HG02571 (cell line): ENCODE data around the gene RPS15A.
"Not testable (repeated sequence)": the region's sequence is repeated elsewhere in the genome, so short reads cannot be mapped to it uniquely, and the experiment has no call there.

Experiments used
- ATAC-seq: cut with Tn5 transposase; IDR thresholded peaks from one replicate; pipeline ENCODE4 v1.9.1; 2021; ENCODE audit warnings: mild to moderate bottlenecking, moderate library complexity; ENCODE audit not compliant: unreplicated experiment

RPS15A gene

DNA sequence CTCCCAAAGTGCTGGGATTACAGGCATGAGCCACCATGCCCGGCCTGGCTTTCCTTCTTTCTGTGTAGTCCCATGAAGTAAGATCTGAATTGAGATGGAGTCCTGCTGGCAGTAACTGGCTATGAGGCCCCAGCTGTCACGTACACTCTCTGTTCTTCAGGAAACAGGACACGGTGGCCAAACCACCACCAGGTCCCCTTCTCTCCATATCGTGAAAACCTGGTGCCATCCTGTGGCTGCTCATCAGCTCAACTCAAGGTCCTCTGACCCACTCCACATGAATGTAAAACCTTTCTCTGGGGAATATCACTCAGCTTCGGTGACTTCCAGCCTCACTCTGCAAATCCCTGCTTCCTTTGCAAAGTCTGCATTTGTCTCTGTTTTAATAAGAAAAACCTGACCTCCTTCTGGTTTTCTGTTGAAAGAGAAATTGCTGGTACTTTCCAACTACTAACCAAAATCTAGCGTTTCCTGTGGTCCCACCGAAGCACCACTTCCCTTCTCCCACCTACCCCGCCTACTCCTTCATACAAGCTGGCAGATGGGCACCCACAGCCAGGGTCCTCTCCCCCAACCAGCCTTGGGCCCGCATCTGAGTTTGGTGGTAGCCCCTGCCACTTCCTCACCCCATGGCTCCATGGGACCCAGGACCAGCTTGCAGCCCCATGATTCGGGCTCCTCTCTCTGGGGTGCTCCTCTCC lies 32.0 kb downstream of the RPS15A start:
- ATAC-seq: not testable (repeated sequence)

DNA sequence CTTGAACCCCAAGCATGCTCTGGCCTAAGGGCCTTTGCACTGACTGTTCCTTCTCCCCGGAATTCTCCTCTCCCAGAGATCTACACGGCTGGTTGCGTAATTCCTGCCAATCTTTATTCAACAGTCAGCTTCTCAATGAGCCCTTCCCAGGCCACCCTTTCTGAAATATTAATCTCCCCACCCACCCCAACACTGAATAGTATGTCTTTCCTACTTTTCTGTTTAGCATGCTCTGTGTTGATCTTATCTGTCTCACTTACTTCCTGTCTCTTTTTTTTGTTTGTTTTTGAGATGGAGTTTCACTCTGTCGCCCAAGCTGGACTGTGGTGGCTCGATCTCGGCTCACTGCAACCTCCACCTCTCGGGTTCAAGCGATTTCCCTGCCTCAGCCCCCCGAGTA lies 33.5 kb downstream of the RPS15A start:
- ATAC-seq: not testable (repeated sequence)

DNA sequence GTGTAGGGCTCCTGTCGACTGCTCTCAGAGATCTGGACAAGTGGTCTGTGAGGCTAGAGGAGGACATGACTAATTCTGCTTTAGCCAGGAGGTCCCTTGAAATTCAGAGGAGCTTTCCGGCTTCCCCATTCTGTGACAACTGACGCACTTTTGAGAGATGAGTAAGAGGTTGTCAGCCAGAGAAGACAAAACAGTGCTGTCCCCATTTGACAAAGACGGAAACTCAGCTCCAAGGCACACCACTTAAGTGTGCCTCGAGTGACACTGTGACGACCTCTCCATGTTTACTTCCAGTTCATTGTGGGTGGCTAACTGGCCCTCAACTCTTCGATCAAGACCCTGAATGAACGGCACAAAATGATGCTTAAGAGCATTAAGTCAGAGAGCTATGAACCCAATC lies 47.3 kb downstream of the RPS15A start:
- not testable (repeated sequence) for ATAC-seq

DNA sequence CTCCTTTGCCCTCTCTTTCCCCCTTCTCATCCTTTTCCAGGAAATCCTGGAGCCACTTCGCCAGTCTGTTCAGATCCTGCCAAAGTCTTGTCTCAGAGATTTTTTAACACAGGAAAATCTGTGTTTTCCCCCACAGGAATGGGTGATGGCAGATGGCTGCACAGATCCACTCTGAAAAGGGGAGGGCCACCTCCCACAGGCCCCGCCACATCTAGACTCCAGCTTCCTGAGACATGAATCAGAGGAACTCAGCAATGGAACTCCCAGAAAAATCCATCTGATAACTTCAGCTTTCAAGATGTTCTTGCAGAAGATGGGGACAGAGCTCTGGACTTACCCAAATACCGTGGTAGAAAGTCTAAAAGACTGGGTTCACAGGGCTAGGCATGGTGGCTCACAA lies 50.1 kb downstream of the RPS15A start:
- not testable (repeated sequence) for ATAC-seq

DNA sequence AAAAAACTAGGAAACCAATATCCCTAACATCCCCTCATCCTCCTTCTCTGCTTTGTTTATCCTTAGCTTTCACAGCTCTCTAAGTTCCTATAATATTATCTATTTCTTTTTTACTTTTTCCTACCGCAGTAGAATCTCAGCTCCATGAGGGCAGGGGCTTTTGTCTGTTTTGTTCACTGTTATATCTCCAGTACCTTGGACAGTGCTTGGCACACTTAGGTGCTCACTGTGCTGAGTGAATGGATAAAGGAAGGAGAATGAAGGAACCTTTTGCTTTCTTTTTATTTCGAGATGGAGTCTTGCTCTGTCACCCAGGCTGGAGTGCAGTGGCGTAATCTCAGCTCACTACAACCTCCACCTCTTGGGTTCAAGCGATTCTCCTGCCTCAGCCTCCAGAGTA lies 51.4 kb downstream of the RPS15A start:
- ATAC-seq: not testable (repeated sequence)

DNA sequence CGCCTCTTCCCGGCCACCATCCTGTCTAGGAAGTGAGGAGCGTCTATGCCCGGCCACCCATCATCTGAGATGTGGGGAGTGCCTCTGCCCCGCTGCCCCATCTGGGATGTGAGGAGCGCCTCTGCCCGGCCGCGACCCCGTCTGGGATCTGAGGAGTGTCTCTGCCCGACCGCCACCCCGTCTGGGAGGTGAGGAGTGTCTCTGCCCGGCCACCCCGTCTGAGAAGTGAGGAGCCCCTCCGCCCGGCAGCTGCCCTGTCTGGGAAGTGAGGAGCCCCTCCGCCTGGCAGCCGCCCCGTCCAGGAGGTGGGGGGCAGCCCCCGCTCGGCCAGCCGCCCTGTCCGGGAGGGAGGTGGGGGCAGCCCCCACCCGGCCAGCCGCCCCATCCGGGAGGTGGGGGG lies 55.9 kb downstream of the RPS15A start:
- not testable (repeated sequence) for ATAC-seq
